HepG2 (cell line): ENCODE measurements around the gene C5orf24. TPM values are rescaled to one million over a fixed set of nuclear protein-coding genes. Genes with fewer than 3 reads are reported as not detected.
A peak's percentile ranks its signal among the peaks of the same experiment; 100 is the strongest.

Experiments used
- ARID2 ChIP-seq: sonication (generic); formaldehyde crosslinking; IDR thresholded peaks from 2 replicates; pipeline ENCODE4 v1.8.1; 2022; ENCODE audit warnings: mild to moderate bottlenecking, missing genetic modification reagents, borderline replicate concordance
- CREB3 ChIP-seq: sonication (generic); formaldehyde crosslinking; IDR thresholded peaks from 2 replicates; pipeline ENCODE4 v1.5.0; 2020; ENCODE audit warnings: missing genetic modification reagents
- HDAC2 ChIP-seq: sonication (generic); formaldehyde crosslinking; IDR thresholded peaks from 2 replicates; pipeline ENCODE4 v1.4.0; 2020; ENCODE audit warnings: missing genetic modification reagents
- KDM1A ChIP-seq: IDR thresholded peaks from 2 replicates; pipeline ENCODE4 v1.6.1; 2016; ENCODE audit warnings: missing compliant biosample characterization
- KLF11 ChIP-seq: IDR thresholded peaks from 2 replicates; pipeline ENCODE4 v1.6.1; 2016; ENCODE audit warnings: missing compliant biosample characterization
- MXD4 ChIP-seq: IDR thresholded peaks from 2 replicates; pipeline ENCODE4 v1.6.1; 2016; ENCODE audit warnings: mild to moderate bottlenecking, missing biosample characterization, missing genetic modification reagents
- NFKB2 ChIP-seq: sonication (generic); formaldehyde crosslinking; IDR thresholded peaks from 2 replicates; pipeline ENCODE4 v1.4.0; 2020; ENCODE audit warnings: missing genetic modification reagents, borderline replicate concordance
- NR0B2 ChIP-seq: sonication (generic); formaldehyde crosslinking; IDR thresholded peaks from 2 replicates; pipeline ENCODE4 v1.4.0; 2020; ENCODE audit warnings: mild to moderate bottlenecking, missing genetic modification reagents
- PHF20 ChIP-seq: sonication (generic); formaldehyde crosslinking; IDR thresholded peaks from 2 replicates; pipeline ENCODE4 v1.5.0; 2020; ENCODE audit warnings: mild to moderate bottlenecking, missing genetic modification reagents
- PREB ChIP-seq: sonication (generic); formaldehyde crosslinking; IDR thresholded peaks from 2 replicates; pipeline ENCODE4 v1.4.0; 2020; ENCODE audit warnings: missing genetic modification reagents
- RXRB ChIP-seq: IDR thresholded peaks from 2 replicates; pipeline ENCODE4 v1.6.1; 2016; ENCODE audit warnings: borderline replicate concordance, missing genetic modification reagents, missing compliant biosample characterization
- ZBTB14 ChIP-seq: sonication (generic); formaldehyde crosslinking; IDR thresholded peaks from 2 replicates; pipeline ENCODE4 v1.4.0; 2020; ENCODE audit warnings: missing genetic modification reagents
- ZBTB43 ChIP-seq: sonication (generic); formaldehyde crosslinking; conservative IDR thresholded peaks from 2 replicates; pipeline ENCODE4 v1.4.0; 2020; ENCODE audit warnings: missing genetic modification reagents
- ZHX1 ChIP-seq: sonication (generic); formaldehyde crosslinking; IDR thresholded peaks from 2 replicates; pipeline ENCODE4 v1.8.1; 2022; ENCODE audit warnings: low read depth, mild to moderate bottlenecking, missing genetic modification reagents
- ZNF121 ChIP-seq: sonication (generic); formaldehyde crosslinking; IDR thresholded peaks from 2 replicates; pipeline ENCODE4 v1.5.0; 2020; ENCODE audit warnings: mild to moderate bottlenecking, missing genetic modification reagents
- ZNF143 ChIP-seq: sonication (generic); formaldehyde crosslinking; IDR thresholded peaks from 2 replicates; pipeline ENCODE4 v1.4.0; 2020; ENCODE audit warnings: missing genetic modification reagents
- ZNF580 ChIP-seq: IDR thresholded peaks from 2 replicates; pipeline ENCODE4 v1.6.1; 2016; ENCODE audit warnings: low read depth, borderline replicate concordance
- ZUFSP ChIP-seq: sonication (generic); formaldehyde crosslinking; IDR thresholded peaks from 2 replicates; pipeline ENCODE4 v1.9.0; 2021; ENCODE audit warnings: missing genetic modification reagents, mild to moderate bottlenecking, borderline replicate concordance
- polyA plus RNA-seq, 8 experiments: library from polyadenylated mRNA; depleted of rRNA in 3 of 8; stranded (reverse) in 7 of 8; unstranded in 1 of 8; fragments of >200 nt; fragmentation: Illumina TruSeq in 4 of 8; extraction: Trizol in 4 of 8; gene quantifications; 2 replicates each; pipeline versions ENCODE4 v1.2.1 to v1.2.3, GENCODE V29; 2011 to 2016; ENCODE audit warnings: low read depth in 4 of 8, missing spikeins in 1 of 8, mixed read lengths in 1 of 8; ENCODE audit not compliant: insufficient read depth in 1 of 8
- total RNA-seq, 5 experiments: library from RNA; depleted of rRNA; stranded (reverse); fragments of >200 nt; fragmentation: Illumina TruSeq; extraction: Trizol; gene quantifications; 2 replicates each; pipeline ENCODE4 v1.2.3, GENCODE V29; 2016; ENCODE audit warnings: low read depth in 1 of 5

Gene C5orf24
- total and polyA plus RNA-seq, 2 of the 13 experiments (the other 11 are each of a cell fraction or from before 2014, with no cell fraction given) = 34.6 to 41.5 TPM

GRCh38 chr5:134873987-134874830 lies 28.4 kb downstream of the C5orf24 start, which contains the start of gene TXNDC15 (continued):
- TF ChIP-seq PREB (CRISPR knock-in tag) (no peak), KDM1A (no peak), ARID2 (CRISPR knock-in tag) (no peak), ZBTB14 (CRISPR knock-in tag) (peak; percentile 100), ZUFSP (CRISPR knock-in tag) (no peak), MXD4 (CRISPR knock-in tag) (peak; percentile 75), CREB3 (peak; percentile 94), PHF20 (peak; percentile 89), KLF11 (CRISPR knock-in tag) (no peak), NR0B2 (CRISPR knock-in tag) (peak; percentile 89), ZBTB43 (CRISPR knock-in tag) (peak; percentile 75), ZNF580 (CRISPR knock-in tag) (peak; percentile 90; the same call in 1 of the 2 replicates), ZHX1 (CRISPR knock-in tag) (peak; percentile 98), ZNF121 (CRISPR knock-in tag) (0 out of 2 replicates have a peak, but pooled peaks have one; percentile 29), HDAC2 (CRISPR knock-in tag) (peak; percentile 52; the same call in 1 of the 2 replicates), NFKB2 (CRISPR knock-in tag) (peak; percentile 93; the same call in 1 of the 2 replicates), ZNF143 (CRISPR knock-in tag) (peak; percentile 63), RXRB (peak; percentile 83)
